Measurements from ENCODE around the gene HLA-G.

GRCh38 chr6:29865631-29866030 is 38.0 kb downstream of the HLA-G start:
- no peak for TF ChIP-seq GATA3 (IDR thresholded peaks at IDR 0.05; ENCODE audit: low read depth, low read length)
- no peak for TF ChIP-seq GATA2 (IDR thresholded peaks at IDR 0.05; ENCODE audit: low read depth, low read length)
